Endothelial cell of umbilical vein (primary cell): ENCODE results near the gene RFX2.

Source experiments
- CTCF ChIP-seq, 2 donors: IDR thresholded peaks; 1 replicate in 1 of 2; 2 replicates in 1 of 2; pipeline ENCODE4 v1.5.1; 2011; ENCODE audit warnings: low read length in 2 of 2, mild to moderate bottlenecking in 2 of 2, moderate library complexity in 2 of 2, control low read depth in 1 of 2, inconsistent platforms in 1 of 2, low read depth in 1 of 2; ENCODE audit not compliant: insufficient read depth in 1 of 2; ENCODE audit errors: extremely low read depth in 1 of 2
- EZH2 ChIP-seq: IDR thresholded peaks from 2 replicates; pipeline ENCODE4 v1.6.1; 2012; ENCODE audit warnings: borderline replicate concordance, low read depth, mild to moderate bottlenecking, moderate library complexity, low read length, inconsistent platforms; ENCODE audit not compliant: severe bottlenecking
- JUN ChIP-seq: IDR thresholded peaks from 2 replicates; pipeline ENCODE4 v1.6.1; 2011; ENCODE audit warnings: borderline replicate concordance, low read depth; ENCODE audit not compliant: insufficient read length, insufficient read depth
- MAX ChIP-seq: IDR thresholded peaks from 2 replicates; pipeline ENCODE4 v1.6.1; 2011; ENCODE audit not compliant: insufficient read depth, insufficient read length
- POLR2A ChIP-seq: IDR thresholded peaks from 2 replicates; pipeline ENCODE4 v1.6.1; 2012; ENCODE audit warnings: low read depth, mild to moderate bottlenecking, control low read depth, low read length

GRCh38 chr19:5993201-5993600 is 117.1 kb downstream of the RFX2 start:
- TF ChIP-seq CTCF (IDR thresholded peaks at IDR 0.05; ENCODE audit: extremely low read depth in 1 of 2, insufficient read depth in 1 of 2, low read depth in 1 of 2, low read length in 2 of 2) (no peak), POLR2A (no peak), EZH2 (no peak), MAX (no peak), JUN (no peak)
